Measurements from ENCODE around the gene ANKRD13D. TPM values are rescaled to one million over a fixed set of nuclear protein-coding genes. Genes with fewer than 3 reads are reported as not detected.

Gene ANKRD13D
- total and polyA plus RNA-seq, 2 of the 8 experiments (the other 6 are each of a cell fraction or from before 2014, with no cell fraction given): 24.9 to 26.5 TPM

DNA sequence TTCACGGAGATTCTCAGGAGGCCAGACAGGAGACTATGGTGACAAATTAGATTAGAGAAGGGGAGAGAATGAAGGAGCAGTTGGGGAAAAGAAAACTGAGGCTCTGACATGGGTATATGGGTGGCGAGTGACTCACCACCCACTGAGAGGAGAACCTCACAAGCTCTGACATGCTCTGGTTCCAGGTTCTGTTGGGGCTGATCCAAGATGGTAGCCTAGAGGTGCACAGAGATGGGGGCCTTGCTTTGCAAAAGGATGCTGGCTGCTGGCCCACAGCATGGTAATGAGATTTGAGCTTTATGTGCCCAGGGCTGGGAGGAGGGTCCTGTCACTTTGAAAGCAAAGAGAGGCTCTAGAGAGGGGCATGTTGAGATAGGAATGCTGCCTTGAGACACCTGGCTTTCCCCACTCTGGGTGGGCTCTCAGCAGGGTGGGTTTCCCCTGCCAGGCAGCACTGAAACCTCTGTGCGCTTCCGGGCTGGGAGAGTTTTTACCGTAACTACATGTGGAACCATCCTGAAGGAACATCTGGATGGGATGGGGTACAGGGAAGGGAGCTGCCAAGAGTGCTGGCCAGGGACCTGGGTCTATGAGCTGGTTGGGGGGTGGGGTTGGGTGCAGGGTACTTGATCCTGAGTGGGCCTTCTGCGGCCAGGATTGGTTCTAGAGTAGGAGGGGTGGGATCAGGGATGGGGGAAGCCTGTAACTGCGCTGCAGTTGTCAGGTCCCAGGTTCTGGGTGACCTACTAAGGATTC is 24.0 kb upstream of the ANKRD13D start:
- Histone ChIP-seq H2BK5ac (ENCODE audit: low read depth, low read length) (no peak overlapping the region), H3K79me1 (ENCODE audit: low read depth, low read length) (peaks cover 8% of the 10 kb centered on the region; the same call in 1 of the 2 replicates), H3K4me1 (replicated peaks in 1 of 4; ENCODE audit: control insufficient read depth in 3 of 4, insufficient read depth in 4 of 4, low read length in 3 of 4) (peaks cover 7 to 29% (median 27%) of the 10 kb centered on the region in 4 experiments), H3K79me2 (ENCODE audit: control insufficient read depth in 1 of 2, insufficient read depth in 2 of 2, low read length in 2 of 2) (peaks cover 0 to 31% of the 10 kb centered on the region in 2 experiments; a peak in 3 of 4 replicates), H3K9me3 (ENCODE audit: insufficient read depth in 2 of 2, low read depth in 1 of 2, low read length in 1 of 2) (no peaks in the 10 kb centered on the region), H3K14ac (ENCODE audit: insufficient read length) (no peak overlapping the region), H3K18ac (ENCODE audit: extremely low read depth, low read length) (no peak overlapping the region), H3K4me2 (ENCODE audit: insufficient read depth in 1 of 2, low read depth in 2 of 2, low read length in 2 of 2) (no peak overlapping the region), H3K23me2 (ENCODE audit: low read depth, low read length) (peaks cover 4% of the 10 kb centered on the region), H3K4ac (replicated peaks; ENCODE audit: insufficient read length, low read depth, low read length) (peak overlapping the region; percentile 57), H2AFZ (ENCODE audit: low read length) (no peak overlapping the region), H3K9ac (replicated peaks in 1 of 4; ENCODE audit: extremely low read depth in 1 of 4, low read depth in 3 of 4, low read length in 3 of 4) (no peak overlapping the region), H4K91ac (replicated peaks; ENCODE audit: insufficient read length, low read length) (no peak overlapping the region), H3K56ac (replicated peaks; ENCODE audit: insufficient read length, low read depth, low read length) (no peak overlapping the region), H2BK12ac (ENCODE audit: low read depth, low read length) (no peak overlapping the region), H4K8ac (ENCODE audit: extremely low read depth, insufficient read depth, low read length) (no peak overlapping the region), H2BK120ac (replicated peaks; ENCODE audit: low read depth, low read length) (no peak overlapping the region), H3K4me3 (ENCODE audit: extremely low read depth in 1 of 4, insufficient read depth in 2 of 4, low read depth in 3 of 4, low read length in 4 of 4) (no peak overlapping the region), H3K23ac (ENCODE audit: insufficient read length) (no peak overlapping the region), H2BK15ac (ENCODE audit: low read length) (peak overlapping the region; percentile 75; the same call in 1 of the 2 replicates), H4K20me1 (replicated peaks in 1 of 2; ENCODE audit: control insufficient read depth in 1 of 2, insufficient read depth in 2 of 2, low read length in 2 of 2) (peaks cover 6 to 14% of the 10 kb centered on the region in 2 experiments), H2BK20ac (ENCODE audit: low read length) (no peak overlapping the region), H4K5ac (ENCODE audit: insufficient read length, low read depth, low read length) (no peak overlapping the region), H3K36me3 (ENCODE audit: control insufficient read depth in 2 of 4, insufficient read depth in 4 of 4, low read length in 3 of 4) (peaks cover 0 to 3% (median 0%) of the 10 kb centered on the region in 4 experiments; a peak in 2 of 8 replicates), H3K27ac (ENCODE audit: low read depth, low read length) (no peak overlapping the region), H3K27me3 (replicated peaks in 1 of 4; ENCODE audit: control insufficient read depth in 3 of 4, extremely low read depth in 1 of 4, insufficient read depth in 3 of 4, low read length in 3 of 4) (peaks cover 0 to 3% (median 0%) of the 10 kb centered on the region in 4 experiments; a peak in 5 of 7 replicates), H2AK5ac (ENCODE audit: low read depth, low read length) (no peak overlapping the region)
- FAIRE-seq (no peak), DNase-seq (ENCODE audit: low read depth in 1 of 2, low spot score in 2 of 2) (no peak)
- ChIA-PET CTCF (ENCODE audit: partially characterized antibody) (interaction anchor here (0.9 to 13.0 kb wide), 10 partner anchors 12 to 118 kb away, joined by 3 to 186 read pairs (median 4); partner anchors contain the start of genes ANKRD13D and SSH3), POLR2A (ENCODE audit: partially characterized antibody) (interaction anchor here (0.5 to 1.0 kb wide), 3 partner anchors 12 to 24 kb away, joined by 3 read pairs; partner anchors contain the start of gene ANKRD13D)
- TF ChIP-seq CBX5 (IDR thresholded peaks at IDR 0.05; ENCODE audit: low read depth, low read length): no peak
- no peak for TF ChIP-seq RXRA (IDR thresholded peaks at IDR 0.05; ENCODE audit: insufficient read depth, low read depth, low read length)
- no peak for TF ChIP-seq KDM1A (IDR thresholded peaks at IDR 0.05; ENCODE audit: borderline replicate concordance, low read length)
- TF ChIP-seq RFX5 (IDR thresholded peaks at IDR 0.05; ENCODE audit: borderline replicate concordance, low read depth, low read length): no peak
- TF ChIP-seq, protein P1, sequence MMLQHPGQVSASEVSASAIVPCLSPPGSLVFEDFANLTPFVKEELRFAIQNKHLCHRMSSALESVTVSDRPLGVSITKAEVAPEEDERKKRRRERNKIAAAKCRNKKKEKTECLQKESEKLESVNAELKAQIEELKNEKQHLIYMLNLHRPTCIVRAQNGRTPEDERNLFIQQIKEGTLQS (IDR thresholded peaks at IDR 0.05; ENCODE audit: insufficient read depth, low read depth, low read length): no peak
- no peak for TF ChIP-seq CEBPB (IDR thresholded peaks at IDR 0.05; ENCODE audit: low read depth, low read length)
- no peak for TF ChIP-seq TEAD4 (IDR thresholded peaks at IDR 0.05; ENCODE audit: low read depth, low read length)
- WGBS, 2 experiments (ENCODE audit: extremely low coverage in 1 of 2, insufficient coverage in 1 of 2, insufficient read length in 1 of 2, insufficient replicate concordance in 2 of 2, low coverage in 1 of 2, low lambda C conversion rate in 2 of 2, missing lambda C conversion rate in 1 of 2): 96% methylated on average over 6 of the region's 7 CpGs; no CpG with 5 or more reads in 1 of the 2 experiments
